ENCODE measurements around the gene MMP15.
A peak's percentile ranks its signal among the peaks of the same experiment; 100 is the strongest.

Gene MMP15

GRCh38 chr16:58020628-58021521, 4.7 kb upstream of the MMP15 start:
- DNase-seq = peak; percentile 18

- no peak for DNase-seq
These were observed 3.6 kb upstream of the MMP15 start for GRCh38 chr16:58021661-58022551.

GRCh38 chr16:58022601-58023371, 2.8 kb upstream of the MMP15 start:
- peak; percentile 37 for DNase-seq

GRCh38 chr16:58024486-58025350, 836 bp upstream of the MMP15 start:
- no peak for DNase-seq

GRCh38 chr16:58026139-58026704, 668 bp downstream of the MMP15 start:
- DNase-seq = no peak

GRCh38 chr16:58026705-58027160, 1.2 kb downstream of the MMP15 start:
- DNase-seq = no peak

GRCh38 chr16:58027161-58027915, 1.8 kb downstream of the MMP15 start:
- no peak for DNase-seq

GRCh38 chr16:58027916-58028455, 2.4 kb downstream of the MMP15 start:
- DNase-seq = no peak

GRCh38 chr16:58028541-58029070, 3.1 kb downstream of the MMP15 start:
- no peak for DNase-seq

GRCh38 chr16:58029410-58029809, 3.9 kb downstream of the MMP15 start:
- DNase-seq = no peak

GRCh38 chr16:58030136-58030840, 4.7 kb downstream of the MMP15 start:
- no peak for DNase-seq

GRCh38 chr16:58031016-58031800, 5.7 kb downstream of the MMP15 start:
- DNase-seq = no peak

GRCh38 chr16:58032710-58033293, 7.2 kb downstream of the MMP15 start:
- no peak for DNase-seq

- no peak for DNase-seq
These were observed 8.7 kb downstream of the MMP15 start for GRCh38 chr16:58034128-58034685.

- DNase-seq = no peak
These were observed 9.2 kb downstream of the MMP15 start for GRCh38 chr16:58034774-58035173.

GRCh38 chr16:58035356-58036170, 10.0 kb downstream of the MMP15 start:
- DNase-seq = no peak

GRCh38 chr16:58036943-58037342, 11.4 kb downstream of the MMP15 start:
- no peak for DNase-seq
